SW480 (cell line): ENCODE data around the gene DENND1A.

Experiments
- DNase-seq: peaks from one replicate; pipeline ENCODE4 v3.0.0-alpha.2; 2016; ENCODE audit warnings: low spot score

Gene DENND1A

DNA sequence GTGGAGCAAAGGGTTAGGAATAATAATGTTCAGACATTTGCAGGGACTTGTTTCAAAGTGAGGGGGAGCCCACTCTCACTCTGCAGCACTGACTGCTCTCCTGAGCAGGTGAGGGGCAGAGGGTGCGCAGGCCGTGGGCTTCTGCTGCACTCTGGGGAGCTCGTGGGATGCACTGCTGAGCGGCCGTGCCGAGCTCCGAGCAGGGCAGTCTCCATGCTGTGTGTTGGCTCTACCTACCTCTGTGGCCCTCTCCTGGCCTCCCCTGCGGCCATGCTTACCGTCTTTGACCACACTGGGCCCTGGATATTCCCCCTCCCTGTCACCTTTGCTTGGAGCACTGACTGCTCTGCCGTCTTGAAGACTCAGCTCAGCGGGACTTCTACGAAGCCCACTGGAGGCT is 540.2 kb downstream of the DENND1A start:
- no peak for DNase-seq

DNA sequence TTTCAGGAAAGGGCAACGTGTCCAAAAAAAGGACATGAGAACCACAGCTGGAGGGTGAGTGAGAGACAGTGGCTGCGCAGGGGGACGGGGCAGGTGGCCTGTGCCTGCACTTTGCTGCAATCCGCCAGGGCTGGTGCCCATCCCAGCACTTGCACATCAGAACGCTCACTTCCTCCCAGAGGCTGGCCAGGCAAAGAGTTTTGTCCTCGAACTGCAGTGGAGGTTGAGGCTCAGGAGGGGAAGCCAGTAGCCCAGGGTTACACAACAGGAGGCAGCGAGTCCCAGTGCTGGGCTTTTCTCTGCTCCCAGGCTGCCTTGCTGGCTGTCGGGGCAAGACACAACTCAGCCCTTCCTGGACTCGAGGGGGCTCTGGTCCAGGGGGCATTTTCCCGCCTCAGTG is 540.9 kb downstream of the DENND1A start:
- DNase-seq: no peak

DNA sequence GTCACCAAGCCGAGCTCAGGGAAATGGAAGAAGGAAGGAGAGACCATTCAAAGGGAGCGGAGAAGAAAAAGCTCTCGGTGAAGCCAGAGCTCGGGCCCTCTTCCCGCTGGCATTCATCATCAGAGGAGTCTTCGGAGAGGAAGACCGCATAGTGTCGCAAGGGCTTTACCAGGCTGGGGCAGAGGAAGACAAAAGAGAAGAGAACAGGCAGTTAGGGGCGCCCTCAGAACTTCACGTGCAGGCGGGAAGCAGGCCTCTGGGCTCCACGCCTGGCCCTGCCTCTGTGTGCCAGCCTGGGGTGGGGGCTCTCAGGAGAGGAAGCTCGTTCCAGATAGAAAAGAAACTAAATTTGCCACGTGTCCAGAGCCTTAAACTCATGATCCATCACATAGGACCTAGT is 542.2 kb downstream of the DENND1A start:
- no peak for DNase-seq

DNA sequence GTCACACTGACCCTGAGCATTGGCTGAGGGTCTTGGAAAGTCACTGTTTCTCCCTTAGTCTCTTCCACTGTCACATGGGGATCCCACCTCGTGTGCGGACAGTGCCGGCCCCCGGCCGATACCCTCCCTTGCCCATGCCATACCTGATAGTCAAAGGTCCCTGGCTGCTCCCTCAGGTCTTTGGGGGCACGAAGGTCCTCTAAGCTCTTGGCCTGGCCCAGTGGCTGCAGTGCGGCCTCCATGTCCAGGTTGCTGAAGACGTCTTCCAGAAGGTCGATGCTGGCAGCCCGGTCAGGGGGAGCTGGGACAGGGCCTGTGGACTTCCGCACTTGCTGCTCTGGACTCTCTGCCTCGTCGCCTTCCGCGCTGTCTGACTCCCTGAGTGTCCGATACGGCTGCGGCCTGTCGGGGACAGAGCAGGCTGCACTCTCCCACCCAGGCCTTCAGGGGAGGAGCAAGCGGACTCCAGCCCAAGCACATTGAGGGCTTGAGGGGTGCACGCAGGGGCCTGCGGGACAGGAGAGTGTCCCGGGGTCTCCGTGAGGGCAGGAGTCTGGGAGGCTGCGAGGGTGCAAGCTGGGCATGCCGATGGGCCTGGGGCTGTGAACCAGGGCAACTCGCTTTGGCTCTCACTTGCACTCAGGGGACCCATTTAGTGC is 546.3 kb downstream of the DENND1A start:
- no peak for DNase-seq

DNA sequence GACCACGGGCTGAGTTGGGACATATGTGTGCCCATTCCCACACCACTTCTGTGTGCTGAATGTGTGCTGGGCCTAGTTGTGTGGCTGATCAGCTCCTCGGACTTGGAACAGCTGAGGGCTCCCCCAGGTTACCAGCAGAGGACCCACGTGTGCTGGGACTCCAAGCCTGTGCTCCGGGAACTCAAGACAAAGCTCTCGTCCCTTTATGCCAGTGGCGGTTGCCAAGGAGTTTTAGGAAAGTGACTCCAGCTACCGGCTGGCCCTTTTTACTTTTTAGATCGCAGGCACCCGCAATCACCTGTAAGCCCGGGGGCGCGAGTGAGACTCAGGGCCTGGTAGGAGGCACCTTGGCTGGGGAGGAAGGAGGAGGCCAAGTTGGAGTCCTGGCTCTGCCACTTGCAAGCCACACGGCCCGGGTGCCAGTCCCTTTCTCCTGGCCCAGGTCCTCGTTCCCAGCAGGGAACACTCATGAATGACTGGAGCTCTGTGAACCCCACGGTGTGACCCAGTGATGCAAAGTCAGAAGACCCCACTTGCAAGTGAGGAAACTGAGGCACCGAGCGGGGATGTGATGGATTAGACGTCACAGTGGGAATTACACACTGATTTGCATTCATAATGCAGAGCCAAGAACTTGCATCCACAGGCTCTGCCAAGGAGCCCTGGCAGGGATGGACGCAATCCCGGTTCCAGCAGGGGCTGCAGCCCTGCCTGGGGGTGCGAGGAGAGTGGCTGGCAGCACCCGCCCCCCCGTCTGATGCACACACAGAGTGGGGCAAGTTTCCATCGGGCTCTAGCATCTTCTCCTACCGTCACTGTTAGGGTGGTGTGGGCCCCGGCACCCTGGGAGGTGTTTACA is 547.0 kb downstream of the DENND1A start:
- no peak for DNase-seq

DNA sequence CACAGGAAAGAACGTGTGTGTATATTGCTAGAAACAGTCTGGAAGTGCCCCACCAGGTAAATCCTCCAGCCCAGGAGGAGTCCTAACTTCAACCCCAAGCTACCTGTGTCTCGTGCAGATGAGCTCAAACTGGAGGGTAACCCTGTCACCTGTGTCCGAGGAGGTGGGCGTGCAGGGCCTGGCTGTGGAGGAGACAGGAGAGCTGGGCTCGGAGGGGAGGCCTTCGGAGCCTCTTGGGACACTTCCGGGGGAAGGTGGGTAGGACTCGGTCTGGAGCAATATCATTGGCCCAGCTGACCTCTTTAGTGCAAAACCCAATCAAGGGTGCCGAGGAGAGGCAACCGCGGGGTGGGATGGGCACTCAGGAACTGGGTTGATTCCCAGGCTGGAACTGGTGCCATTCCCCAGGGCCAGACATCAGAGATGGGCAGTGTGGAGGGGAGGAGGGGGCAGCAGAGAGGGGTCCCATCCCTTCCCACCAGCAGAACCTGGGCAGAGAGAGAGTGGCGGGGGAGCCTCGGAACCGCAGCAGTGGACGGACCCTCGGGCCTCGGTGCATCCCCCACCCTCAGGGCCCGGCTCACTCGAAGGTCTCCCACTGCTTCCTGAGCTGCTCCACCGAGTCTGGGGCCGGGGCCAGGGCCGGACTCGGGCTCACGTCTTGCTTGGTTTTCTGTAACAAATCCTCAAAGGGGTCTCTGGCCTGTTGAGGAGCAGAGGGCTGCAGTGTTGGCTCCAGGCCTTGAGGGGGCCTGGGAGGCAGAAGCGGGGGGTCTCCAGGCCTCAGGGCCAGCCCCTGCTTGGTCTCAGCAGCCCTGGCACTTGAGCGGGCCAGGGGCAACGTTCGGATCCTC is 548.8 kb downstream of the DENND1A start:
- no peak for DNase-seq

DNA sequence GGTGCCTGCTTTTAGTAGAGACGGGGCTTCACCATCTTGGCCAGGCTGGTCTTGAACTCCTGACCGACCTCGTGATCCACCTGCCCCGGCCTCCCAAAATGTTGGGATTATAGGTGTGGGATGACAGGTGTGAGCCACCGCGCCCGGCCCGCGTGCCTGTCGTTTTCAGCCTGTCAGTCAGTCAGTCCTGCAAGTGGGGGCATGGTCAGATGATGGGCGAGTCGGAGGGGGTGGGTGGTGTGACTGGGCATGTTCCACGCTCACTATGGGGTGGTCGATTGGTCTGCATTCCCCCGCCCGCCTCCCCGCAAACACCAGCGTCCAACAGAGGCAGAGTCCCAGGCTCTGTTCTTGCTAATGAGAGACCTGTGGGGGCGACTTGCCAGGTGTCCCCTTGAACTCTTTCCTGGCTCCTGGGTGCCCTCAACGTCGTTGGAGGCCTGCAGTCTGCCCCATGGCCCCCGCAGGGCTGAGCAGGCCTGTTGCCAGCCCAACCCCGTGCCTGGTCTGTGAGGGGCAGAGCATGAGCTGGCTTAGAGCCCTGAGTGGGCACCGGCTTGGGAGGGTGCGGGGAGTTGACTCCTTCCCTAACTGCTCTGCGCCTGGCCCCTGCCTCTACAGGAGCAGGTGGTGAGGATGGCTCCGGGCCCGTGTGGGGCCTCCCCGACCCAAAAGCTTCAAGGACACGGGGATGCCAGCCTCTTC is 550.8 kb downstream of the DENND1A start:
- DNase-seq: no peak

DNA sequence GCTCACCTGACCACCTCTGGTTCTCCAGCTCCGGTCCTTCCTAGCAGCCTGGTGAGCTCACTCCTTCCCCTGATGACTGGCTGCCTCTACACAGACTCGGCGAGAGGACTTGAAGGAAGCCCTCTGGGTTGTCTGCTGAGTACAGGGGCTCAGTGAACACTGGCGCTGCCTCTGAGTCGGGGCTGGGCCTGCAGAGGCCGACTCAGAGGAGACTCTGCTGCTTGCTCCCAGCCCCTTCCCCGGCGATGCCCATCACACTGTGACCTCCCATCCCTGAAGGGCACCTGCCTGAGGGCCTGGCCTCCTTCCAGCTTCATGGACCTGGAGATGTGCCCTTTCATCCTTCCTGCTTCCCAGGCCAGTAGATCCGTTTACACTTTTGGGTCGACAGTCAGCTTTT is 551.9 kb downstream of the DENND1A start:
- no peak for DNase-seq

DNA sequence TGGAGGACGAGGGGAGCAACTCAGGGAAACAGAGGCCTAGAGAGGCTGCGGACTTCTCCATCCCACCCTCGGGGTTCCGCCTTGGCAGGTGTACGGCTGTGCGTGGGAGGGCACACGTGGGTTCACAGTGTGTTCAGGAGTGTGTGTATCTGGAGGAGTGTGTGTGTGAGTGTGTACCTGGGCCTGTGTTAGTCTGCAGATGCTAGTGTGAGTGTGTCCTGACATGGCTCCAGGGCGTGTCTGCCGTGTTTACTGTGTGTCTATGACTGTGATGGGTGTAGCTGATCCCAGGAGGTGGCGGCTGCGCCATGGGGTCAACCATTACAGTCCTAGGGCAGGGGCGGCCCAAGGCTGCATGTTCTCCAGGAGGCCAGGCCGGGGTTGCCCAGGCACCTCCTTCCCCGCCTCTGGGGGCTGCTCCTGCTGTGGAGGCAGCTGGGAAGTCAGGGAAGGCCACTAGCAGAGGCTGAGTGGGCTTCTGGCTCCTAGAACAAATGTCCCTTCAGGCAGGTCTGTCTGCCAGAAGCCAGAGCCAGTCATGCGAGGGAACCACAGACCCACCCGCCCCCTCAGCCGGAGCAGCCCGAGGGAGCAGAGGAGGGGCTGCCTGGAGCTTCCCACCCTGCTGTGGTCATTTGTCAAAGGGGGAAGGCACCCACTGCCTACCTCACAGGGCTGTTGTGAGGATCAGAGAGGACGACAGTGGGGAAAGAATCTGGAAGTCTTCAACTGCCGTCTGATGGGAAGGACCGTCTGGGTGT is 552.5 kb downstream of the DENND1A start:
- DNase-seq: peak; percentile 63

DNA sequence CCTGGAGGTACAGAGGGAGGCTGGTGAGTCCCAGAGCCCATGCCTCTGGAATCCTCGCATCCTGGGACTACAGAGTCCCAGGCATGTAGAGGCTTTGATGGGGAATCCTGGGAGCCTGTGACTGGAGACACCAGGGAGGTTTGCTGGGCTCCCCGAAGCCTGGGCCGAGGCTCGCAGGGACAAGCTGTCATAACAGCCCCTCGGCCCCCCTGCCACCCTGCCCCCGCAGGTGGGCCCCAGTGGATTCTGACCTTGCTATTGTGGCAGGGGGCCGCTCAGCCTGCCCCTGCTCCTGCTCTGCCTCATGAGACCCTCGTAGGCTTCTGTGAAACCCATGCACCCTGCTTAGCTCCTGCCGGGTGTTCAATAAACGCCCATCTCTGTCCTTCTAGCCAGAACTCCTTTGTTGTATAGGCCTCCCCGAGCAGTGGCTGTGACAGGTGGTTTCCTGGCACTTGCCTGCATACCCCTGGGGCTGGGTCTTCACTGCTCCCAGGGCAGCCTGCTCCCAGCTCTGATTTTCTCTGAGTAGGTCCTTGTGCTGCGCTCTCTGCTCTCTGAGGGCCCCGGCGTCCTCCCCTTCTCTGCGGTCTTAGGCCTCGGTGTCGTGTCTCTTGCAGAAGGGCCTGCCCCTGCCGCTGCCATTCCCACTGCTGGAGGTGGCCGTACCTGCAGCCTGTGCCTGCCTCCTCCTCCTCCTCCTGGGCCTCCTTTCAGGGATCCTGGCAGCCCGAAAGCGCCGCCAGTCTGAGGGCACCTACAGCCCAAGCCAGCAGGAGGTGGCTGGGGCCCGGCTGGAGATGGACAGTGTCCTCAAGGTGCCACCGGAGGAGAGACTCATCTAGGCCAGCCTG is 553.5 kb downstream of the DENND1A start:
- peak; percentile 33 for DNase-seq

DNA sequence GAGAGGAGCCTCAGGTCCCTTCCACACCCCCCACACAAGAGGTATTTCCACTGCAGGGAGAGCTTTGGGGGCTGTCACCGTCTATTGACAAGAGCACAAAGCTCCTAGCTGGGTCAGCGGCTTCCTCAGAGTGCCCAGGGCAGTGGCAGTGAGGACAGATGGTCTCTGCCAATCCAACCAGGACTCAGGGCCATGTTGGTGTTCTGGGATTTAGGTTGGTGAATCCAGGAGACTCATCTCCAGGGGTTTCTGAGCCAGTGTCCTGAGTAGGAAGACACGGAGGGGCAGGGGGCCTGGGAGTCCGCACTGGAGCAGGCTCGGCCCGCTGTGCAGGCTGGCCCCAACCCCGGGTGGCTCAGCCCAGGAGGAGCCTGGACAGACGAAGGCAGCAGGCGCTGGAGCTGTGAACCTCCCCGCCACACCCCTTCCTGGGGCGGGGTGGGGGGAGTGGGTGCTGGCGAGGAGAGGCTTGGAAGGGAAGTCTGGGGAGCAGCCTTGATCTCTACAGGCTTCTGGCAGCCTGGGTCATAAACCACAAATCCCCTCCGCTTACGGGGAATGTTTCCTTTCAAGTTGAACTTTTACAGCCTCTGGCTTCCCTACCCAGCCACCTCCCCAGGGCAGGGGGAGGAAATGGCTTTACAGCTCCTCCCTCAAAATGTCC is 554.3 kb downstream of the DENND1A start:
- peak; percentile 93 for DNase-seq

DNA sequence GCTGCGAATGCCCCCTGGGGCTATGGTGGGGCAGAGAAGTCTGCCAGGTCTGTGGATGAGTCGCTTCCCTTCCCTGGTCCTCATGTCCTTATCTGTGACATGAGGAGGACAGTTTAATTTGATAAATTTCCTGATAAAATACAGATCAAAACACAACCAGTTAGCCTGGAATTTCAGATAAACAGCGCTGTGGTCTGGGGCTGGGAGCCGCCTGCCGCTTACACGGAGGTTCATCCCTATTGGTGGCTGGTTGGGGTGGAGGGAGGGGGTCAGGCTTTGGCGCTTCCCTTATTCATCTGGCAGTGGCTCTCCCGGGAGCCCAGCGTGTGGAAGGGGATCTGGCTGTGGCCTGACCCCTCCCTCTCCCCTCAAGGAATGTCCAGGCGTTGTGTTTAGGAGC is 556.0 kb downstream of the DENND1A start:
- peak; percentile 53 for DNase-seq

DNA sequence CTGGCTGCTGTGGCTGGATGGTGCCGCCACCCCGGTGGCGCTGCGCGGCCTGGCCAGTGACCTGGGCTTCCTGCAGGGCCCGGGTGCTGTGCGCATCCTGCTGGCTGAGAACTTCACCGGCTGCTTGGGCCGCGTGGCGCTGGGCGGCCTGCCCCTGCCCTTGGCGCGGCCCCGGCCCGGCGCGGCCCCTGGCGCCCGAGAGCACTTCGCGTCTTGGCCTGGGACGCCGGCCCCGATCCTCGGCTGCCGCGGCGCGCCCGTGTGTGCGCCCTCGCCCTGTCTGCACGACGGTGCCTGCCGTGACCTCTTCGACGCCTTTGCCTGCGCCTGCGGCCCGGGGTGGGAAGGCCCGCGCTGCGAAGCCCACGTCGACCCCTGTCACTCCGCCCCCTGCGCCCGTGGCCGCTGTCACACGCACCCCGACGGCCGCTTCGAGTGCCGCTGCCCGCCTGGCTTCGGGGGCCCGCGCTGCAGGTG is 556.4 kb downstream of the DENND1A start:
- no peak for DNase-seq

DNA sequence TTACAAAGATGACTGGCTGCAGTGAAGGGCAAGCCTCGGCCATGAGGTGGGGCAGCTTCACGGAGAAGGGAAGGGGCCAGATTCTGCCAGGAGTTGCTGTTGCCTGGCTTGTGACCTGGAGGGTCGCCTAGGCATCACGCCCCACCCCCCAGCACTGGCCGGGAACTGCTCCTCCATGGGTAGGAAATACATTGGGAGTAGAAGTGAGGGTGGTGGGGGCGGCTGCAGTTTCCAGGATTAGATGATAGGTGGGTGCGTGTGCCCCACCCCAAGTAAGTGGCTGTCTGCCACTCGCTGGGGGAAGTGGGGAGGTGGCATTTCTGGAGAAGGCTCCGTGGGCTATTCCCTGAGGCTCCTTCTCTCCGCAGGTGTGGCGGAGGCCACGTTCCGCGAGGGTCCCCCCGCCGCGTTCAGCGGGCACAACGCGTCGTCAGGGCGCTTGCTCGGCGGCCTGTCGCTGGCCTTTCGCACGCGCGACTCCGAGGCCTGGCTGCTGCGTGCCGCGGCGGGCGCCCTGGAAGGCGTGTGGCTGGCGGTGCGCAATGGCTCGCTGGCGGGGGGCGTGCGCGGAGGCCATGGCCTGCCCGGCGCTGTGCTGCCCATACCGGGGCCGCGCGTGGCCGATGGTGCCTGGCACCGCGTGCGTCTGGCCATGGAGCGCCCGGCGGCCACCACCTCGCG is 557.0 kb downstream of the DENND1A start:
- no peak for DNase-seq

DNA sequence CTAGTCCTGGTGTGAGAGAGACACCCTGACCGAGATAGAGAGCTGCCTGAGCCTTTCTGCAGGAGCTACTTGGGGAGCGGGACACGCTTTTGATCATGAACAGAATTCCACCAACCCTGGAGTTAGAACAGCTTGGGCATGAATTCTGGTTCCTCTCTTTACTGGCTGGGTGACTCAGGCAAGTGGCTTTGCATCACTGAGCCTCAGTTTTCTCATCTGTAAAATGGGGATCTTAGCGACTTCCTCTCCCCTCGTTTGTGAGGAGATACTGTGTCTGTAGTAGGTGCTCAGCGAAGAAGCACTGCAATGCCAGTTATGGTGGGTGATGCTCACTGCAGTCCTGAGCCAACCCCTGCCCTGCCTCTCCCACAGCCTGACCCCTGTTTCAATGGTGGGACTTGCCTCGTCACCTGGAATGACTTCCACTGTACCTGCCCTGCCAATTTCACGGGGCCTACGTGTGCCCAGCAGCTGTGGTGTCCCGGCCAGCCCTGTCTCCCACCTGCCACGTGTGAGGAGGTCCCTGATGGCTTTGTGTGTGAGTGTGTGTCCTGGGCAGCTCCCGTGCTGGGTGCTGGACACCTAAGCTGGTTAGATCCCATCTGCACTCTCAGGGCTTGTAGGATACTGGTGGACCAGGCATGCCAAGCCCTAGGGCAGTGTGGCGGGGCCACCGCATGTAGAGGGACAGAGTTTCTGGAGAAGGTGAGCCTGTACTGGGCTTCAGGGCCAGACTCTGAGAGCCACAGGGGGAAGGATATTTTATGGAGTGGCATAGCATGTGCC is 557.9 kb downstream of the DENND1A start:
- no peak for DNase-seq

DNA sequence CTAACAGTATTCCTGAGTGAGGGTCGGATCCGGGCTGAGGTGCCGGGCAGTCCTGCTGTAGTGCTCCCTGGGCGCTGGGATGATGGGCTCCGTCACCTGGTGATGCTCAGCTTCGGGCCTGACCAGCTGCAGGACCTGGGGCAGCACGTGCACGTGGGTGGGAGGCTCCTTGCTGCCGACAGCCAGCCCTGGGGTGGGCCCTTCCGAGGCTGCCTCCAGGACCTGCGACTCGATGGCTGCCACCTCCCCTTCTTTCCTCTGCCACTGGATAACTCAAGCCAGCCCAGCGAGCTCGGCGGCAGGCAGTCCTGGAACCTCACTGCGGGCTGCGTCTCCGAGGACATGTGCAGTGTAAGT is 558.7 kb downstream of the DENND1A start:
- DNase-seq: no peak

DNA sequence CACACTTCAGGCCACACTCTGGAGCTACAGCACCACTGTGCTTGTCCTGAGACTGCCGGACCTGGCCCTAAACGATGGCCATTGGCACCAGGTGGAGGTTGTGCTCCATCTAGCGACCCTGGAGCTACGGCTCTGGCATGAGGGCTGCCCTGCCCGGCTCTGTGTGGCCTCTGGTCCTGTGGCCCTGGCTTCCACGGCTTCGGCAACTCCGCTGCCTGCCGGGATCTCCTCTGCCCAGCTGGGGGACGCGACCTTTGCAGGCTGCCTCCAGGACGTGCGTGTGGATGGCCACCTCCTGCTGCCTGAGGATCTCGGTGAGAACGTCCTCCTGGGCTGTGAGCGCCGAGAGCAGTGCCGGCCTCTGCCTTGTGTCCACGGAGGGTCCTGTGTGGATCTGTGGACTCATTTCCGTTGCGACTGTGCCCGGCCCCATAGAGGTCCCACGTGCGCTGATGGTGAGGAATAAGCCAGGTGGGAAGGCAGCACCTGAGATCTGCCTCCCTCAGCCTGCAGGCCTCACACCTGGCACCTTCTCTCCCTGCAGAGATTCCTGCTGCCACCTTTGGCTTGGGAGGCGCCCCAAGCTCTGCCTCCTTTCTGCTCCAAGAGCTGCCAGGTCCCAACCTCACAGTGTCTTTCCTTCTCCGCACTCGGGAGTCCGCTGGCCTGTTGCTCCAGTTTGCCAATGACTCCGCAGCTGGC is 559.2 kb downstream of the DENND1A start:
- no peak for DNase-seq

DNA sequence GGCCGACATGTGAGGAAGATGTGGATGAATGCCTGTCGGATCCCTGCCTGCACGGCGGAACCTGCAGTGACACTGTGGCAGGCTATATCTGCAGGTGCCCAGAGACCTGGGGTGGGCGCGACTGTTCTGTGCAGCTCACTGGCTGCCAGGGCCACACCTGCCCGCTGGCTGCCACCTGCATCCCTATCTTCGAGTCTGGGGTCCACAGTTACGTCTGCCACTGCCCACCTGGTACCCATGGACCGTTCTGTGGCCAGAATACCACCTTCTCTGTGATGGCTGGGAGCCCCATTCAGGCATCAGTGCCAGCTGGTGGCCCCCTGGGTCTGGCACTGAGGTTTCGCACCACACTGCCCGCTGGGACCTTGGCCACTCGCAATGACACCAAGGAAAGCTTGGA is 559.8 kb downstream of the DENND1A start:
- DNase-seq: no peak
